Measurements from ENCODE around the gene GABBR1. TPM values are rescaled to one million over a fixed set of nuclear protein-coding genes. Genes with fewer than 3 reads are reported as not detected.
A peak's percentile ranks its signal among the peaks of the same experiment; 100 is the strongest.

GABBR1 gene
- total and polyA plus RNA-seq, 2 donors from 2014 or later = 12.7 to 46.7 TPM

GRCh38 chr6:29656798-29657197, 23.8 kb upstream of the GABBR1 start, which contains the start of gene MOG:
Gene MOG, plus strand, starts transcription at chr6:29657092. Its CDS starts 118 bp downstream, at chr6:29657210.
- H3K4me3 ChIP-seq (ENCODE audit: low read length in 3 of 3) = no peak within 1 kb of the TSS
- TF ChIP-seq CTCF (IDR thresholded peaks at IDR 0.05; ENCODE audit: borderline replicate concordance, extremely low read depth, insufficient read depth) = no peak
- H3K27me3 ChIP-seq (ENCODE audit: control insufficient read depth, insufficient read depth, low read length) = no peaks in the 10 kb centered on the region
- H3K9ac ChIP-seq (ENCODE audit: low read length in 3 of 3) = no peak within 1 kb of the TSS
- no peak within 1 kb of the TSS for H3K27ac ChIP-seq (ENCODE audit: low read depth in 2 of 2, low read length in 2 of 2)
- no peak for FAIRE-seq
- H3K4me1 ChIP-seq (ENCODE audit: control insufficient read depth in 2 of 3, insufficient read depth in 2 of 3, low read depth in 1 of 3, low read length in 3 of 3) = no peaks in the 10 kb centered on the region
- intact Hi-C loops (cut with DNase I) = no loop called here
- no peak for DNase-seq
- H3K36me3 ChIP-seq (ENCODE audit: control insufficient read depth in 2 of 3, insufficient read depth in 3 of 3, low read length in 3 of 3) = no peaks in the 10 kb centered on the region
- H3K9me3 ChIP-seq (ENCODE audit: control insufficient read depth in 2 of 3, insufficient read depth in 1 of 3, low read length in 3 of 3) = no peaks in the 10 kb centered on the region

GRCh38 chr6:29656157-29656556, 23.2 kb upstream of the GABBR1 start:
- intact Hi-C loops (cut with DNase I) = no loop called here
- H3K4me3 ChIP-seq (ENCODE audit: low read length in 3 of 3) = no peak overlapping the region
- H3K9ac ChIP-seq (ENCODE audit: low read length in 3 of 3) = no peak overlapping the region
- H3K27me3 ChIP-seq (ENCODE audit: control insufficient read depth, insufficient read depth, low read length) = no peaks in the 10 kb centered on the region
- TF ChIP-seq CTCF (IDR thresholded peaks at IDR 0.05; ENCODE audit: borderline replicate concordance, extremely low read depth, insufficient read depth) = no peak
- H3K27ac ChIP-seq (ENCODE audit: low read depth in 2 of 2, low read length in 2 of 2) = no peak overlapping the region
- FAIRE-seq (no peak), DNase-seq (no peak)
- H3K36me3 ChIP-seq (ENCODE audit: control insufficient read depth in 2 of 3, insufficient read depth in 3 of 3, low read length in 3 of 3) = no peaks in the 10 kb centered on the region
- H3K4me1 ChIP-seq (ENCODE audit: control insufficient read depth in 2 of 3, insufficient read depth in 2 of 3, low read depth in 1 of 3, low read length in 3 of 3) = no peaks in the 10 kb centered on the region
- no peaks in the 10 kb centered on the region for H3K9me3 ChIP-seq (ENCODE audit: control insufficient read depth in 2 of 3, insufficient read depth in 1 of 3, low read length in 3 of 3)

- H3K4me1 ChIP-seq (ENCODE audit: control insufficient read depth in 2 of 3, insufficient read depth in 2 of 3, low read depth in 1 of 3, low read length in 3 of 3) = no peaks in the 10 kb centered on the region
- no peak overlapping the region for H3K27ac ChIP-seq (ENCODE audit: low read depth in 2 of 2, low read length in 2 of 2)
- no peaks in the 10 kb centered on the region for H3K36me3 ChIP-seq (ENCODE audit: control insufficient read depth in 2 of 3, insufficient read depth in 3 of 3, low read length in 3 of 3)
- H3K9me3 ChIP-seq (ENCODE audit: control insufficient read depth in 2 of 3, insufficient read depth in 1 of 3, low read length in 3 of 3) = no peaks in the 10 kb centered on the region
- H3K4me3 ChIP-seq (ENCODE audit: low read length in 3 of 3) = no peak overlapping the region
- no peaks in the 10 kb centered on the region for H3K27me3 ChIP-seq (ENCODE audit: control insufficient read depth, insufficient read depth, low read length)
- H3K9ac ChIP-seq (ENCODE audit: low read length in 3 of 3) = no peak overlapping the region
- DNase-seq (no peak), FAIRE-seq (no peak)
- intact Hi-C loops (cut with DNase I) = no loop called here
- TF ChIP-seq CTCF (IDR thresholded peaks at IDR 0.05; ENCODE audit: borderline replicate concordance, extremely low read depth, insufficient read depth) = no peak
Measured at GRCh38 chr6:29655658-29656057, 22.7 kb upstream of the GABBR1 start.

GRCh38 chr6:29653452-29654038, 20.6 kb upstream of the GABBR1 start:
- Histone ChIP-seq H3K9me3 (ENCODE audit: control insufficient read depth in 2 of 3, insufficient read depth in 1 of 3, low read length in 3 of 3) (no peaks in the 10 kb centered on the region), H3K27me3 (ENCODE audit: control insufficient read depth, insufficient read depth, low read length) (no peaks in the 10 kb centered on the region), H3K4me1 (ENCODE audit: control insufficient read depth in 2 of 3, insufficient read depth in 2 of 3, low read depth in 1 of 3, low read length in 3 of 3) (peaks cover 0 to 9% (median 4%) of the 10 kb centered on the region in 3 donors), H3K36me3 (ENCODE audit: control insufficient read depth in 2 of 3, insufficient read depth in 3 of 3, low read length in 3 of 3) (no peaks in the 10 kb centered on the region), H3K27ac (ENCODE audit: low read depth in 2 of 2, low read length in 2 of 2) (no peak overlapping the region), H3K9ac (ENCODE audit: low read length in 3 of 3) (no peak overlapping the region), H3K4me3 (ENCODE audit: low read length in 3 of 3) (no peak overlapping the region)
- FAIRE-seq (peak; percentile 72), DNase-seq (peak in 4 of 5 donors; percentile 25 to 79 (median 66))
- TF ChIP-seq CTCF (IDR thresholded peaks at IDR 0.05; ENCODE audit: borderline replicate concordance, extremely low read depth, insufficient read depth) = peak; percentile 62
- intact Hi-C loops (cut with DNase I) = no loop called here

Measured in kidney (tissue), 14 donors.